Ascending aorta (tissue), 2 donors: ENCODE data around the gene ZNF219. TPM values are rescaled to one million over a fixed set of nuclear protein-coding genes. Genes with fewer than 3 reads are reported as not detected.

ENCODE experiments used
- DNase-seq, 2 donors: peaks; one replicate each; pipeline ENCODE4 v3.0.0-alpha.2; 2019; ENCODE audit warnings: low spot score in 2 of 2
- H3K27ac ChIP-seq, 2 donors: fragments of 200-600 bp; sonication (generic); one replicate each; pipeline ENCODE4 v1.5.1; 2016 to 2017; ENCODE audit warnings: mild to moderate bottlenecking in 1 of 2
- H3K27me3 ChIP-seq: fragments of 200-600 bp; sonication (generic); one replicate; pipeline ENCODE4 v1.5.1; 2017
- H3K36me3 ChIP-seq, 2 donors: fragments of 200-600 bp; sonication (generic); one replicate each; pipeline ENCODE4 v1.5.1; 2016
- H3K4me1 ChIP-seq, 2 donors: fragments of 200-600 bp; sonication (generic); one replicate each; pipeline ENCODE4 v1.5.1; 2016 to 2017; ENCODE audit warnings: mild to moderate bottlenecking in 1 of 2
- H3K4me3 ChIP-seq, 2 donors: fragments of 200-600 bp; sonication (generic); one replicate each; pipeline ENCODE4 v1.5.1; 2016 to 2017; ENCODE audit warnings: mild to moderate bottlenecking in 1 of 2
- H3K9me3 ChIP-seq, 2 donors: fragments of 200-600 bp; sonication (generic); one replicate each; pipeline ENCODE4 v1.5.1; 2016
- intact Hi-C: fragments of 100-400 bp; cut with DNase I; formaldehyde crosslinking; loops from one replicate; pipeline ENCODE4 v1.15.1; 2023
- total RNA-seq: library from RNA; depleted of rRNA; stranded (reverse); fragments of >200 nt; gene quantifications from one replicate; pipeline ENCODE4 v1.1.0, GENCODE V29; 2016
- TF ChIP-seq, protein P1 (sequence below), 3 experiments: fragments of 200-600 bp in 2 of 3; fragments of 450-650 bp in 1 of 3; sonication (generic) in 2 of 3; IDR thresholded peaks; one replicate each; pipeline ENCODE4 v1.5.1; 2016 to 2019; ENCODE audit warnings: antibody characterized with exemption in 3 of 3, mild to moderate bottlenecking in 1 of 3, moderate library complexity in 1 of 3

ZNF219 gene
- 62.9 TPM for total RNA-seq

DNA sequence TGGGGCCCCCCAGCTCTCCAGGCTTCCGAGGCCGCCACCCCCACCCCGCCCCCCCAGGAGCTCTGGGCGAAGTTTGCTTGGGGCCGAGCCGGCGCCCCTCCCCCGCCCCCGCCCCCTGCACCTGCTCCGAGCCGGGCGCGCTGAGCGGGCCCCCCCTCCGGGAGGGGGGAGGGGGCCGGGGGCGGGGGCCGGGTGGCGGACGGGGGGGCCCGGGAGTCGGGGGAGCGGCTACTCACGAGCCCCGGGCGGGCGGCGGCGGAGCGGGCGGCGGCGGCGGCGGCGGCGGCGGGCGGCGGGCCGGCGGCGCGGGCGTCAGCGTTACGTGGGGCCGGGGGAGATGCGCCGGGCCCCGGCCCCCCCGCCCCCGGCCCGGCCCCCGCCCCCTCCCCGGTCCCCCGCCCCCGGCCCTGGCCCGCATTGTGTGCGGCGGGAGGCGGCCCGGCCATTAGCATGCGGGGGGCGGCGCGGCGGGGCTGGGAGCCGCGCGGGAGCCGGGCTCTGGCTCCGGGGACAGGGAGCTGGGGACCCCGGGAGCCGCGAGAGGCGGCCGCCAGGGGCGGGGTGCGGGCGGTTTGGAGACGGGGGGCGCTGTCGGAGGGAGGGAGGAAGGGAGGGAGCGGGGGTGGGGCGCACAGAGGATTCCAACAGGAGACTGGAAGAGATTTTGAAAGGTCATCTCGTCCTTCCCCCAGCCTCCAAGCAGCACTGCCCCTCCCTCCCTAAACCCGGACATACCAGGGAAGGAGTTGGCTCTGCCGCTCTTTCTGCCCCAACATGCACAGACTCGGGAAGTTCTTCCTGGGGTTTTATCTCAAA is at the start of gene ZNF219:
Gene ZNF219 (minus strand): TSS at position 580 of the 816 bp plus-strand sequence. CDS start 5,064 bp downstream, outside the sequence.
- H3K4me1 ChIP-seq, result peaks cover 3 to 10% of the 10 kb centered on the region in 2 donors

DNA sequence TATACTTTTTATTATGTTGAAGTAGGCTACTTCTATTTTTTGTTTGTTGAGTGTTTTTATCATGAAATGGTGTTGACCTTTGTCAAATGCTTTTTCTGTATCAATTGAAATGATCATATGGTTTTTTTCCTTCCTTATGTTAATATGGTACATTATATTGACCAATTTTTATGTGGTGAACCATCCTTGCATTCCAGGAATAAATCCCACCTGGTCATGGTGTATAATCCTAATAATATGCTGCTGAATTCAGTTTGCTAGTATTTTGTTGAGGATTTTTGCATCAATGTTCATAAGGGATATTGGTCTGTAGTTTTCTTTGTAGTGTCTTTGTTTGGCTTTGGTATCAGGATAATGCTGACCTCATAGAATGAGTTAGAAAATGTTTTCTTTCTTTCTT is 47.0 kb upstream of the ZNF219 start:
- H3K27me3 ChIP-seq, result no peaks in the 10 kb centered on the region
- DNase-seq, result no peak
- no peak overlapping the region for H3K4me3 ChIP-seq
- H3K9me3 ChIP-seq, result peaks cover 0 to 8% of the 10 kb centered on the region in 2 donors
- H3K4me1 ChIP-seq, result no peaks in the 10 kb centered on the region
- no peak overlapping the region for H3K27ac ChIP-seq
- TF ChIP-seq, protein P1, sequence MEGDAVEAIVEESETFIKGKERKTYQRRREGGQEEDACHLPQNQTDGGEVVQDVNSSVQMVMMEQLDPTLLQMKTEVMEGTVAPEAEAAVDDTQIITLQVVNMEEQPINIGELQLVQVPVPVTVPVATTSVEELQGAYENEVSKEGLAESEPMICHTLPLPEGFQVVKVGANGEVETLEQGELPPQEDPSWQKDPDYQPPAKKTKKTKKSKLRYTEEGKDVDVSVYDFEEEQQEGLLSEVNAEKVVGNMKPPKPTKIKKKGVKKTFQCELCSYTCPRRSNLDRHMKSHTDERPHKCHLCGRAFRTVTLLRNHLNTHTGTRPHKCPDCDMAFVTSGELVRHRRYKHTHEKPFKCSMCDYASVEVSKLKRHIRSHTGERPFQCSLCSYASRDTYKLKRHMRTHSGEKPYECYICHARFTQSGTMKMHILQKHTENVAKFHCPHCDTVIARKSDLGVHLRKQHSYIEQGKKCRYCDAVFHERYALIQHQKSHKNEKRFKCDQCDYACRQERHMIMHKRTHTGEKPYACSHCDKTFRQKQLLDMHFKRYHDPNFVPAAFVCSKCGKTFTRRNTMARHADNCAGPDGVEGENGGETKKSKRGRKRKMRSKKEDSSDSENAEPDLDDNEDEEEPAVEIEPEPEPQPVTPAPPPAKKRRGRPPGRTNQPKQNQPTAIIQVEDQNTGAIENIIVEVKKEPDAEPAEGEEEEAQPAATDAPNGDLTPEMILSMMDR (IDR thresholded peaks at IDR 0.05), result no peak
- H3K36me3 ChIP-seq, result no peaks in the 10 kb centered on the region
- intact Hi-C loops, result no loop called here

More for the DNA sequence above, at the start of gene ZNF219:
- peak in 1 of 2 donors; percentile 82 for DNase-seq
- peak within 1 kb of the TSS; percentile 92 to 96 for H3K27ac ChIP-seq
- peak within 1 kb of the TSS; percentile 80 to 94 for H3K4me3 ChIP-seq
- TF ChIP-seq, protein P1 (IDR thresholded peaks at IDR 0.05), result no peak
- H3K36me3 ChIP-seq, result no peaks in the 10 kb centered on the region
- no peaks in the 10 kb centered on the region for H3K9me3 ChIP-seq
- no peaks in the 10 kb centered on the region for H3K27me3 ChIP-seq
- intact Hi-C loops, result loop anchor here (5.0 to 10.0 kb wide), 2 partner anchors 483 to 756 kb away; partner anchors contain the start of gene PARP2

DNA sequence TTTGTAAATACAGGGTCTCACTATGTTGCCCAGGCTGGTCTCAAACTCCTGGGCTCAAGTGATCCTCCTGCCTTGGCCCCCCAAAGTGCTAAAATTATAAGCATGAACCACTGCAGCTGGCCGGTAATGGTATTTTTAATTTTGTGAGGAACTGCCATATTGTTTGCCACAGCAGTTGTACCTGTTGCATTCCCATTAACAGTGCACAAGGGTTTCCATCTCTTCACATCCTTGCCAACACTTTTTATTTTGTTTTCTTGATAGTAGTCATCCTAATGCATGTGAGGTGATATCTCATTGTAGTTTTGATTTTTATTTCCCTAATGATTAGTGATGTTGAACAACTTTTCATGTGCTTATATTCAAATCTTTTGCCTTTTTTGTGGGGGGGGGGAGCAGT is 43.9 kb upstream of the ZNF219 start:
- intact Hi-C loops, result no loop called here
- H3K4me1 ChIP-seq, result no peaks in the 10 kb centered on the region
- TF ChIP-seq, protein P1 (IDR thresholded peaks at IDR 0.05), result no peak
- H3K27me3 ChIP-seq, result no peaks in the 10 kb centered on the region
- no peak overlapping the region for H3K4me3 ChIP-seq
- H3K27ac ChIP-seq, result no peak overlapping the region
- DNase-seq, result no peak
- peaks cover 0 to 8% of the 10 kb centered on the region in 2 donors for H3K9me3 ChIP-seq
- H3K36me3 ChIP-seq, result no peaks in the 10 kb centered on the region

DNA sequence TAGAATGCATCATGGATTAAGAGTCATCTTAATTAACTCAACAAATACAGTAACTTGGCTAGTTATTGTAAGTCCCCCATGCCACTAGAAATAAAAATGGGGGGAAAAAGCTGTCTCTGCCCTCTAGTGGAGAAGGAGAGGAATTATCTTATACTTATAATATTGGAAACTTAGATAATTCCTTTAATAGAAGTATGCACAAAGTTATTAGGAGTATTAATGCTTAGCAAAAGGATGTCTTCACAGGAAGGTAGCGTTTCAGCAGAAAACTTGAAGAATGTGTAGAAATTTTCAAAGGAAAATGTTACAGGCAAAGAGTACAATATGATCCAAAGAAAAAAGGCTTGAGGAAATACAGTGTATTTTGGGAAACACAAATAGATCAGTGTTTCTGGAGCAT is 37.6 kb upstream of the ZNF219 start:
- no peak overlapping the region for H3K27ac ChIP-seq
- intact Hi-C loops, result no loop called here
- H3K36me3 ChIP-seq, result no peaks in the 10 kb centered on the region
- H3K9me3 ChIP-seq, result peaks cover 0 to under 1% of the 10 kb centered on the region in 2 donors
- TF ChIP-seq, protein P1 (IDR thresholded peaks at IDR 0.05), result peak in 2 of 3 experiments; percentile 42 to 51
- no peaks in the 10 kb centered on the region for H3K27me3 ChIP-seq
- H3K4me1 ChIP-seq, result no peaks in the 10 kb centered on the region
- no peak for DNase-seq
- H3K4me3 ChIP-seq, result no peak overlapping the region

DNA sequence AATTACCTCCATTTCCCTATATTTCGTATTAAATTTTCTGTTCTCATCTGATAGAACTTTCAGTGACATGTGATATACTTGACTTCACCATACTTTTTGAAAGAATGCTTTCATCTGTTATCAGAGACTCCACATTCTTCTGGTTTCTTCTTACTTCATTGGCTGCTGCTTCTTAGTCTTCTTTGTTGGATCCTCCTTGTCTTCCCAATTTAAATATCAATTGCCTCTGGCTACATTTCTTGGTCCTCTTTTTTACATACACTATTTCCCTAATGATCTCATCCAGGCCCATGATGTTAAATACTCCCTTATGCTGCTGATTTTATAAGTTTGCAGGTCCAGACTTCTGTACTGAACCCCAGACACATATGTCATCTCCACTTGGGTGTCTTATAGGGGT is 35.4 kb upstream of the ZNF219 start:
- Histone ChIP-seq H3K27ac (no peak overlapping the region), H3K27me3 (no peaks in the 10 kb centered on the region), H3K36me3 (no peaks in the 10 kb centered on the region), H3K4me1 (no peaks in the 10 kb centered on the region), H3K4me3 (no peak overlapping the region), H3K9me3 (peaks cover 0 to 4% of the 10 kb centered on the region in 2 donors)
- TF ChIP-seq, protein P1 (IDR thresholded peaks at IDR 0.05), result no peak
- no peak for DNase-seq
- intact Hi-C loops, result no loop called here
